DMS 273 treated with DMSO at 0.1 percent for 48 hours (cell line): Measurements from ENCODE around the gene PRKG1.
A peak's percentile ranks its signal among the peaks of the same experiment; 100 is the strongest.
"Not testable (repeated sequence)": the region's sequence is repeated elsewhere in the genome, so short reads cannot be mapped to it uniquely, and the experiment has no call there.

ENCODE experiments used
- DNase-seq: peaks from one replicate; lab custom pipeline; 2025; lab: John Stamatoyannopoulos, UW

Gene PRKG1

GRCh38 chr10:51656503-51656902, 582.2 kb downstream of the PRKG1 start:
- DNase-seq = no peak

DNA sequence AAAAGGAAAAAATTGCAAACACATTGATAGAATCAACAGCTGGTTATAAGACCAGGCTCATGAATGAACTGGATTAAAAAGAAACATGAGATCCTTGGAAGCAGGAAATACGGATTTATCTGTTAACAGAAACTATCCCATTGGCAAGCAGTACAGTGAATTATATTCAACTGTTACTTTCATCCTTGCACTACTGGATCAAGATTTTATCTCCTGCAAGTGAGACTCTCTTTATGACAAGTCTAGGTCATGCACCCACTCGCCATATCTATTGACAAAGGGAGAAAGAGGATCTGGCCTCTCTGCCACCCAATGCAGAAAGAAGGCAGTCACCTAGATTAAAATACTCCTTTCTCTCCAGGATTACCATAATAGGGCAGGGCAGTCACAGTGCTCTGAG, 583.7 kb downstream of the PRKG1 start:
- DNase-seq = no peak

DNA sequence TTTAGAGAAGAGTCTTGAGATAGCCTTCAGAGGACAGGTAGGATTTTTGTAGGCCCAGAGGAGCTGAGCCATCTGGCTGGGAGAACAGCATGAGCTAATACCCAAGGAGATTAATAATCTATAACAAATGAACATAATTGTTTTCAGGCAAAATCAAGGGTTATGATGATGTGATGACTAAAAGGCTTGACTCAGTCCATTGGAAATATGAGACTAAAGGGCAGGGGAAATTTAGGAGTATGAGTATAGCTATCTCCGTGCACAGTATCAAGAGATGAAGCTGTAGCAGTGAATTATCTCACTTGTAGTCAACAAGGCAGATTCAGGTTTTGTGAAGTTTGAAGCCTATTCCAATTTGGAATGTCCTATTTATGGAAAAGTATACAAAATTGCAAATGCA, 585.1 kb downstream of the PRKG1 start:
- no peak for DNase-seq

DNA sequence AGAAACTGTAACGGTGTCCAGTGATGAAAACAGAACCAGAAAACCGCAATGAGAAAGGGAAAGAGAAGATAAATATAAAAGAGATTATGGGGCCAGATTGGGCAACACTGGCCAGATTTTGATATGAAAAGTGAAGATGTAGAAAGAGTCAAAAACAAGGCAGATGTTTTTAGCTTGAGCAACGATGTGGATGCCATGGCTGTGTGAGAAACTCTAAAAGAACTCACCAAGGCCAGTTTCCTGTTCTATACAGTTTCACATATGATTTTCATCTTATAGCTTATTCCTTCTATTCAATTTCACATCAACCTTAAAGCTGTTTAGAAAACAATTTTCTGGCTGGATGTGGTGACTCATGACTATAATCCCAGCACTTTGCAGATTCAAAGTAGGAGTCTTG, 588.8 kb downstream of the PRKG1 start:
- no peak for DNase-seq

GRCh38 chr10:51666456-51666855, 592.2 kb downstream of the PRKG1 start:
- no peak for DNase-seq

GRCh38 chr10:51667678-51668335, 593.5 kb downstream of the PRKG1 start:
- no peak for DNase-seq

DNA sequence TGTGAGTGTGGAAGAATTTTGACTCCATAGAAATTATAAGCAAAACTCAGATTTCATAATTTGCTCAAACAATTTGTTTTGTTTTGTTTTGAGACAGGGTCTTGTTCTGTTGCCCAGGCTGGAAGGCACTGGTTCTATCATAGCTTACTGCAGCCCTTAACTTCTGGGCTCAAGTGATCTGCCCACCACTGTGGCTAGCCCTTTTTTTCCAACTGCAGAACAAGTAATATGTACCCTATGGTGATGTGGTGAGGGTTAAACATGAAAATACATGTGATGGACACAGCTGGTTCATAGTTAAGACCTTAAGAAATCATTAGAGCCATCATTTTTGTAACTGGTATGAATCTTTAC, 594.0 kb downstream of the PRKG1 start:
- no peak for DNase-seq

DNA sequence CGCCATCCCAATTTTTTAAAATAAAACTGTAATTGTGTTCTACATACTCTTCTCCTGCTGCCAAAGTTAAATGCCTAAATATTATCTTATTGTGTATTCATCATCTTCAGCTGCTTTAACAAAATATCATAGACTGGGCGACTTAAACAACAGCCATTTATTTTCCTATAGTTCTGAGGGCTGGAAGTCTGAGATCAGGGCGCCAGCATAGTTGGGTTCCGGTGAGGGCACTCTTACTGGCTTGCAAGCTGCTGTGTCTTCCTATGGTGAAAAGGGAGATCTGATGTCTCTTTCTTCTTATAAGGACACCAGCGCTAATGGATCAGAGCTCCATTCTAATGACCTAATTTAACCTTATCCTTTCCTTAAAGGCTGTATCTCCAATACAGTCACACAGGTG, 594.8 kb downstream of the PRKG1 start:
- DNase-seq = no peak

DNA sequence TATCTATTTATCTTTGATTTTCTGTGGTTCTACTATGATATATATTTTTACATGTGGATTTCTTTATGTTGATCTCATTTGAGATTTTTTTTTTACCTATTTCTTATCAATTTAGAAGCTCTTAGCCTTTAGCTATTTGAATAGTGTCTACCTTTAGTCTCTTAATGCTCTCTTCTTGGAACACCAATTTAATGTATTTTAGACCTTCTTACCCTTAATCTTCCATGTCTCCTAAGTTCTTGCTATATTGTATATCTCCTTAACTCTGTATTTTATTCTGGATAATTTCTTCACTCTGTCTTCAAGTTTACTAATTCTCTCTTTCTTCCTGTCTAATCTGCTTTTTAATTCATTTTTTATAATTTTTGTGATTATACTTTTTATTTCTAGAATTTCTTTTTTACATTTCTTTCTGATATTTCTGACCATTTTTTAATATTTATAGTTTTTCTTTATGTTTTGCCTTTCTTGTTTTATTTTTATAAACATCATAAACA, 597.8 kb downstream of the PRKG1 start:
- DNase-seq = no peak

DNA sequence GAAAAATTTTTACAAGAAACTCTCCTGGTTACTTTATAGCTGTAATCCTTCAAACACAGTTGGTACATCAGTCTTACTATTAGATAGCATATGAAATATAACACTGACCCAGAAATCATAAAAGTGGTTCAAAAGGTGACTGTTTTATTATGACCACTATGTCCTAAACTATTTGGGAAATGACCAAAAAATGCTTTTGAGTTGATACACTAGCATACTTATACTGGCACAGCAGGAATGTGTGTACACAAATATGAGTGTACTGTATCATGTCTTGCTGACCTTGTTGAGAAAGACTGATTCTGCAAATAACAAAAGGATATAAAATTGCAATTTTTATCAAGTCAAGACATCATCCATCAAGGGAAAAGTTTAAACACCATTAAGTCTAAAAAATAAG, 600.8 kb downstream of the PRKG1 start:
- no peak for DNase-seq

- no peak for DNase-seq
Observed at GRCh38 chr10:51679841-51680240, 605.6 kb downstream of the PRKG1 start.

DNA sequence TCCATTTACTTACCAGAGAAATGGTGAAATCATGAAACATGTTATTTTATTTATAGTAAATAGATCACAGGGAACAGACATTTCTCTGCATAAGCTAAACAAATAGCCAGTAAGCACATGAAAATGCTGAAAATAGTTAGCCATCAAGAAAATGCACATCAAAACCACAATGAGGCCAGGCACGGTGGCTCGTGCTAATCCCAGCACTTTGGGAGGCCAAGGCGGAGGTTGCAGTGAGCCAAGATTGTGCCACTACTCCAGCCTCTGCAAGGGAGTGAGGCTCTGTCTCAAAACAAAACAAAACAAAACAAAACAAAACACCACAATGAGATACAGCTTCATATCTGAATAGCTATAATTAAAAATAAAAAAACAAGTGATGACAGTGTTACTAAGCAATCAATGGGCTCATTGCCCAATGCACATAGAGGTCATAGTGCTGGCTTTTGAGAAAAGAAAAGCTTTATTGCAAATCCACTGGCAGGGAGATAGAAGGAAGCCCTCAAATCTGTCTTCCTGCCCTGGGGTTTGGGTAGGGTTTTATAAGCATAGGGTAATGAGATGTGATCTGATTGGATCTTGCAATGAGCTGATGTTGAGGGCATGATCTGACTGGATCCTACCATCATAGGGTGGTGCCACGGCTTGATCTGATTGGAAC, 608.9 kb downstream of the PRKG1 start:
- no peak for DNase-seq

- DNase-seq = no peak
Observed at GRCh38 chr10:51685768-51686167, 611.5 kb downstream of the PRKG1 start.

GRCh38 chr10:51687296-51687695, 613.0 kb downstream of the PRKG1 start:
- no peak for DNase-seq

DNA sequence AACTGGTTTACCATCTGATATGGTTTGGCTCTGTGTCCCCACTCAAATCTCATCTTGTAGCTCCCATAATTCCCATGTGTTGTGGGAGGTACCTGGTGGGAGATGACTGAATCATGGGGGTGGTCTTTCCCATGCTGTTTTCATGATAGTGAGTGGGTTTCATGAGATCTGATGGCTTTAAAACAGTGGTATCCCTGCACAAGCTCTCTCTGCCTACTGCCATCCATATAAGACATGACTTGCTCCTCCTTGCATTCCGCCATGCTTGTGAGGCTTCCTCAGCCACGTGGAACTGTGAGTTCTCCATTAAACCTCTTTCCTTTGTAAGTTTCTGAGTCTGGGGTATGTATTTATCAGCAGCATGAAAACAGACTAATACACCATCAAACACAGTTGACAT, 614.5 kb downstream of the PRKG1 start:
- not testable (repeated sequence) for DNase-seq

GRCh38 chr10:51689536-51689935, 615.2 kb downstream of the PRKG1 start:
- no peak for DNase-seq

DNA sequence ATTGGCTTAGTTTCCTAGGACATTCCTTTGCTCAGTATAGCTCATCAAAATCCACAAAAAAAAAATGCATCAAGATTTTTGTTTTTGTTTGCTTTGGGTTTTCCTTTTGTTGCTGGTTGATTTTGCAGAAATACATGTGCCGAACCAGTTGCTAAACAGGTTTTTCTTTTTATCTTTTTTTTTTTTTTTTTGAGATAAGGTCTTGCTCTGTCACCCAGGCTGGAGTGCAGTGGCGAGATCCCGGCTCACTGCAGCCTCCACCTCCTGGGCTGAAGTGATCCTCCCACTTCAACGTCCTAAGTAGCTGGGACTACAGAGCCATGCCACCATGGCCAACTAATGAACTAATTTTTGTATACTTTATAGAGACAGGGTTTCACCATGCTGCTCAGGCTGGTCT, 616.8 kb downstream of the PRKG1 start:
- no peak for DNase-seq

GRCh38 chr10:51694086-51694768, 619.9 kb downstream of the PRKG1 start:
- DNase-seq = no peak

DNA sequence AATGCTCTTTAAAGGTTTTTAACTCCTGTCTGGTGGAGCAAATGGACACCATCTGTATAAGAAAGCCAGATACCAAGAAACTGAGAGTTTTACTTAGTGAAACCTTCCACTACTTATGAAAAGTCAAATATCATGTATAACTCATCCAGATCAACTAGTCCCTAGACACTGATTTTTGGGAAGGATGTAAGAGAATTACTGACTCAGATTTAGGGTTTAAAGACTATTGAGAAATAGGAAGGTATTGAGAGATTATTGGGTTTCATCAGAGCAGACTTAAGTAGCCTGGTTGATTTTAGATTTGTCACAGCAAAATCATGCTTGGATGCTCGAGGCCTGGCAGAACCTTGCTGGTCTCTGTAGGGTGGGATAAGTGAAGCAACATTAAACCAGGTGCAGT, 622.0 kb downstream of the PRKG1 start:
- no peak for DNase-seq

GRCh38 chr10:51698473-51699063, 624.3 kb downstream of the PRKG1 start:
- no peak for DNase-seq

GRCh38 chr10:51699145-51699474, 624.8 kb downstream of the PRKG1 start:
- peak; percentile 43 for DNase-seq

GRCh38 chr10:51699475-51700227, 625.4 kb downstream of the PRKG1 start, which contains the start of gene CSTF2T:
TSS of gene CSTF2T (minus strand) at chr10:51699595. CDS start at chr10:51699549, 46 bp downstream.
- peak; percentile 80 for DNase-seq
